DND-41 (cell line): Measurements from ENCODE around the gene DLG2.

Experiments
- ATAC-seq: fragments of 200-7000 bp; cut with Tn5 transposase; 3 replicates; pipeline ENCODE4 v1.9.1; 2021; ENCODE audit warnings: low read depth; ENCODE audit not compliant: insufficient read depth
- DNase-seq: peaks from one replicate; pipeline ENCODE4 v3.0.0-alpha.2; 2020
- H2AFZ ChIP-seq: 2 replicates; pipeline ENCODE4 v1.6.0; 2012; ENCODE audit warnings: low read depth, low read length
- H3K27ac ChIP-seq: 2 replicates; pipeline ENCODE4 v1.5.1; 2012; ENCODE audit warnings: low read length, inconsistent platforms
- H3K27me3 ChIP-seq: fragments of 200-600 bp; sonication (generic); 2 replicates; pipeline ENCODE4 v1.6.0; 2012; ENCODE audit warnings: low read length, mild to moderate bottlenecking, inconsistent platforms; ENCODE audit not compliant: insufficient read depth, poor library complexity
- H3K36me3 ChIP-seq: 2 replicates; pipeline ENCODE4 v1.5.1; 2012; ENCODE audit warnings: low read length, inconsistent platforms; ENCODE audit not compliant: insufficient read depth
- H3K4me1 ChIP-seq: 2 replicates; pipeline ENCODE4 v1.5.1; 2012; ENCODE audit warnings: mild to moderate bottlenecking, low read length; ENCODE audit not compliant: insufficient read depth
- H3K4me2 ChIP-seq: 2 replicates; pipeline ENCODE4 v1.6.0; 2012; ENCODE audit warnings: mild to moderate bottlenecking, moderate library complexity, low read length, inconsistent platforms; ENCODE audit not compliant: insufficient read depth
- H3K4me3 ChIP-seq, 2 experiments: fragments of 200-600 bp in 1 of 2; shearing (Covaris generic) in 1 of 2; 2 replicates each; pipeline ENCODE4 v1.5.1; 2012 to 2016; ENCODE audit warnings: inconsistent platforms in 2 of 2, low read length in 2 of 2, mild to moderate bottlenecking in 2 of 2, low read depth in 1 of 2, moderate library complexity in 1 of 2
- H3K79me2 ChIP-seq: 2 replicates; pipeline ENCODE4 v1.6.0; 2012; ENCODE audit warnings: low read length, inconsistent platforms; ENCODE audit not compliant: insufficient read depth
- H3K9ac ChIP-seq: 2 replicates; pipeline ENCODE4 v1.6.0; 2012; ENCODE audit warnings: low read depth, mild to moderate bottlenecking, inconsistent platforms, low read length, moderate library complexity
- H3K9me3 ChIP-seq: 2 replicates; pipeline ENCODE4 v1.5.1; 2012; ENCODE audit warnings: low read length, moderate library complexity, mild to moderate bottlenecking, inconsistent platforms; ENCODE audit not compliant: insufficient read depth, severe bottlenecking
- H4K20me1 ChIP-seq: 2 replicates; pipeline ENCODE4 v1.6.0; 2012; ENCODE audit warnings: low read length; ENCODE audit not compliant: insufficient read depth
- EZH2 ChIP-seq: IDR thresholded peaks from 3 replicates; pipeline ENCODE4 v1.6.1; 2012; ENCODE audit warnings: borderline replicate concordance, low read depth, mild to moderate bottlenecking, moderate library complexity, low read length, inconsistent platforms; ENCODE audit not compliant: severe bottlenecking
- TF ChIP-seq, protein P1 (sequence below): IDR thresholded peaks from 2 replicates; pipeline ENCODE4 v1.5.1; 2012; ENCODE audit warnings: borderline replicate concordance, low read length, moderate library complexity, mild to moderate bottlenecking; ENCODE audit not compliant: poor library complexity, severe bottlenecking; ENCODE audit errors: extremely low read depth

DLG2 gene

DNA sequence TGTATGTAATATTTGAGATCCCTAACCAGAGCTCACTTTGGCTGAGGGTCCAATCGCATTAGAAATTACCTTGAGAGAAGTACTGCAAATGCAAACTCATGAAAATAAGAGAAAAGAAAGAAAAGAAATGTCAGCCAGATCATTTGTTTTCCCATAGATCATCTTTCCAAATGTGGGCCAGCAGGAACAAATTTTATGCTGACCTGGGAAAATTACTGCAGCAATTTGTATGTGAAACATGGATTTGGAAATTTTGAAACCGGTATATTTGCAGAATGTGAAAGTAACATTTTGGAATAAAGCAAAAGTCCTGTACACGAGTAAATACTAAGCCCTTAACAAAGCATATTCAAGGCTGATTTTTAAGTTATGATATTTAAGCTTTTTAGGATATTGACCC is 1282.1 kb downstream of the DLG2 start:
- no peaks in the 10 kb centered on the region for H3K36me3 ChIP-seq
- H3K27ac ChIP-seq: no peak overlapping the region
- H3K4me1 ChIP-seq: no peaks in the 10 kb centered on the region
- no peaks in the 10 kb centered on the region for H3K27me3 ChIP-seq
- H4K20me1 ChIP-seq: no peaks in the 10 kb centered on the region
- no peaks in the 10 kb centered on the region for H3K9me3 ChIP-seq
- no peak overlapping the region for H3K4me2 ChIP-seq
- ATAC-seq (no peak), DNase-seq (no peak)
- no peak for TF ChIP-seq EZH2
- TF ChIP-seq, protein P1, sequence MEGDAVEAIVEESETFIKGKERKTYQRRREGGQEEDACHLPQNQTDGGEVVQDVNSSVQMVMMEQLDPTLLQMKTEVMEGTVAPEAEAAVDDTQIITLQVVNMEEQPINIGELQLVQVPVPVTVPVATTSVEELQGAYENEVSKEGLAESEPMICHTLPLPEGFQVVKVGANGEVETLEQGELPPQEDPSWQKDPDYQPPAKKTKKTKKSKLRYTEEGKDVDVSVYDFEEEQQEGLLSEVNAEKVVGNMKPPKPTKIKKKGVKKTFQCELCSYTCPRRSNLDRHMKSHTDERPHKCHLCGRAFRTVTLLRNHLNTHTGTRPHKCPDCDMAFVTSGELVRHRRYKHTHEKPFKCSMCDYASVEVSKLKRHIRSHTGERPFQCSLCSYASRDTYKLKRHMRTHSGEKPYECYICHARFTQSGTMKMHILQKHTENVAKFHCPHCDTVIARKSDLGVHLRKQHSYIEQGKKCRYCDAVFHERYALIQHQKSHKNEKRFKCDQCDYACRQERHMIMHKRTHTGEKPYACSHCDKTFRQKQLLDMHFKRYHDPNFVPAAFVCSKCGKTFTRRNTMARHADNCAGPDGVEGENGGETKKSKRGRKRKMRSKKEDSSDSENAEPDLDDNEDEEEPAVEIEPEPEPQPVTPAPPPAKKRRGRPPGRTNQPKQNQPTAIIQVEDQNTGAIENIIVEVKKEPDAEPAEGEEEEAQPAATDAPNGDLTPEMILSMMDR: no peak
- no peak overlapping the region for H2AFZ ChIP-seq
- H3K9ac ChIP-seq: no peak overlapping the region
- H3K4me3 ChIP-seq: no peak overlapping the region
- no peaks in the 10 kb centered on the region for H3K79me2 ChIP-seq

DNA sequence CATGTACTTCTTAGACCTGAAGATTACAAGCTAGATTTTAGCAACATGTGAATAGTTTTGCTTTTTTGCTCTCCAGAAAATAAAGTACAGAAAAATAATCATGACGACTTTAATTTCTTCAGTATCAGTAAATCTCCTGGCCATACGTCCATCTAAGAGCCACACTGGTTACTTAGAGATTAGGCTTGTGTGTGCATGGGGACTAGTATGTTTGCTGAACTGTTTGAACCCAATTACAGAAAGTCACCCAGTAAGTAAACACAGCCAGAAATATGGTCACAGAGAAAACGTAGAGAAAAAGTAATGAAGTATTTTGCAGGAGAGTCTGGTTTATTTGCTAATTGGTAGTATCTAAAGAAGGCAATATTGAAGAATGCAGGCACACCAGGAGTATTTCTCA is 1287.3 kb downstream of the DLG2 start:
- H3K27ac ChIP-seq: no peak overlapping the region
- no peaks in the 10 kb centered on the region for H3K4me1 ChIP-seq
- no peaks in the 10 kb centered on the region for H4K20me1 ChIP-seq
- no peak overlapping the region for H2AFZ ChIP-seq
- H3K9me3 ChIP-seq: no peaks in the 10 kb centered on the region
- H3K4me2 ChIP-seq: no peak overlapping the region
- no peaks in the 10 kb centered on the region for H3K79me2 ChIP-seq
- H3K4me3 ChIP-seq: no peak overlapping the region
- DNase-seq (no peak), ATAC-seq (no peak)
- H3K36me3 ChIP-seq: no peaks in the 10 kb centered on the region
- H3K9ac ChIP-seq: no peak overlapping the region
- TF ChIP-seq, protein P1: no peak
- TF ChIP-seq EZH2: no peak
- H3K27me3 ChIP-seq: no peaks in the 10 kb centered on the region

DNA sequence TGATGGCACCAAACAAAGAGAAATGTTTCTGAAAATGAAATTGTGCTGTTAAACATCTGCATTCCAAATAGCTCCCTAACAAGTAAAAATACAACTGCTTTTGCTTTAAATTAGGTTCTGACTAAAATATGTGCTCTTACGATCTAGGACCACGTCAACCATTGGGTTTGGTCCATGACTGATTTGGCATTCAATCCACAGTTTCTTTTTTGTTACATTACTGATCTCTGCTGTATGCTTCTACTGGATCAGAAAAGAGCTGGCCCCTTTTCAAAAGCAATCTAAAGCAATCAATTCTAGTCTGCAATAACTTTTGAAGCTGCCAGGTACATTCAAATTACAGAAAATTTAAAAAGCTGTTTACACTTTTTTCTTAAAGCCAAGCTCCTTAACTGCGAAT is 1293.9 kb downstream of the DLG2 start:
- no peaks in the 10 kb centered on the region for H4K20me1 ChIP-seq
- ATAC-seq: no peak
- H3K4me2 ChIP-seq: no peak overlapping the region
- H3K79me2 ChIP-seq: no peaks in the 10 kb centered on the region
- no peaks in the 10 kb centered on the region for H3K36me3 ChIP-seq
- TF ChIP-seq, protein P1: no peak
- no peak for TF ChIP-seq EZH2
- no peaks in the 10 kb centered on the region for H3K9me3 ChIP-seq
- no peaks in the 10 kb centered on the region for H3K27me3 ChIP-seq
- H2AFZ ChIP-seq: no peak overlapping the region
- H3K27ac ChIP-seq: no peak overlapping the region
- no peak for DNase-seq
- no peak overlapping the region for H3K4me3 ChIP-seq
- no peaks in the 10 kb centered on the region for H3K4me1 ChIP-seq
- H3K9ac ChIP-seq: no peak overlapping the region

DNA sequence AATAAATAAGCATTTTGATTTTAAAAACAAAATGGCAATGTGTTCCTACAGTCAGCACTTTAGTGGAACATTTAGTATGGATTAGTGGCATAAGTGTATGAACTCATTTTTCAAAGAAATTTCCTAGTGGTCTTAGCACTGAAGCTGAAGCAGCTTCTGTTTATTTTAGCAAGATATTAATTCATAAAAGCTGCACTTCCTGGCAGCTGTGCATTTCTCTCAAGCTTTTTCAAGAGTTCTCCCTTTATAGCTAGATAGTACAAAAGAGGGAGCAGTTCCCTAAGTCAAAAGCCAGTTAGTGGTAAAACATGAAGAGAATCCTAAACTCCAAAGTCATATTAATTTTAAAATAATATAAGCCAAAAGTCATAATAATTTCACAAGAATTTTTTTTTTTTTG is 1304.9 kb downstream of the DLG2 start:
- no peaks in the 10 kb centered on the region for H3K36me3 ChIP-seq
- no peaks in the 10 kb centered on the region for H3K9me3 ChIP-seq
- H3K27me3 ChIP-seq: no peaks in the 10 kb centered on the region
- no peaks in the 10 kb centered on the region for H4K20me1 ChIP-seq
- DNase-seq (no peak), ATAC-seq (no peak)
- no peak overlapping the region for H3K4me2 ChIP-seq
- H3K4me1 ChIP-seq: no peaks in the 10 kb centered on the region
- H3K79me2 ChIP-seq: no peaks in the 10 kb centered on the region
- H3K9ac ChIP-seq: no peak overlapping the region
- TF ChIP-seq, protein P1: no peak
- no peak for TF ChIP-seq EZH2
- H3K27ac ChIP-seq: no peak overlapping the region
- H2AFZ ChIP-seq: no peak overlapping the region
- H3K4me3 ChIP-seq: no peak overlapping the region
